HepG2 (cell line): Measurements from ENCODE around the gene NUFIP2. TPM values are rescaled to one million over a fixed set of nuclear protein-coding genes. Genes with fewer than 3 reads are reported as not detected.

Experiments
- CREB3 ChIP-seq: sonication (generic); formaldehyde crosslinking; IDR thresholded peaks from 2 replicates; pipeline ENCODE4 v1.5.0; 2020; ENCODE audit warnings: missing genetic modification reagents
- ETV6 ChIP-seq: sonication (generic); formaldehyde crosslinking; conservative IDR thresholded peaks from 2 replicates; pipeline ENCODE4 v1.4.0; 2020; ENCODE audit warnings: missing genetic modification reagents
- GTF3A ChIP-seq: sonication (generic); formaldehyde crosslinking; conservative IDR thresholded peaks from 2 replicates; pipeline ENCODE4 v1.4.0; 2020; ENCODE audit warnings: mild to moderate bottlenecking, missing genetic modification reagents
- HDAC1 ChIP-seq: sonication (generic); formaldehyde crosslinking; IDR thresholded peaks from 2 replicates; pipeline ENCODE4 v1.5.1; 2020; ENCODE audit warnings: mild to moderate bottlenecking, missing genetic modification reagents
- MEIS1 ChIP-seq: sonication (generic); formaldehyde crosslinking; IDR thresholded peaks from 2 replicates; pipeline ENCODE4 v1.9.0; 2021; ENCODE audit warnings: mild to moderate bottlenecking, missing genetic modification reagents, moderate library complexity, borderline replicate concordance
- MYPOP ChIP-seq: sonication (generic); formaldehyde crosslinking; IDR thresholded peaks from 2 replicates; pipeline ENCODE4 v1.8.1; 2023; ENCODE audit warnings: mild to moderate bottlenecking, moderate library complexity, missing genetic modification reagents
- PLRG1 ChIP-seq: fragments of 450-650 bp; conservative IDR thresholded peaks from 2 replicates; pipeline ENCODE4 v1.6.1; 2016
- SMAD1 ChIP-seq: sonication (generic); formaldehyde crosslinking; IDR thresholded peaks from 2 replicates; pipeline ENCODE4 v1.4.0; 2020; ENCODE audit warnings: missing genetic modification reagents, low read depth, mild to moderate bottlenecking, borderline replicate concordance
- SRF ChIP-seq: IDR thresholded peaks from 2 replicates; pipeline ENCODE4 v1.6.1; 2011; ENCODE audit warnings: mild to moderate bottlenecking, low read depth, low read length, moderate library complexity
- SRY ChIP-seq: sonication (generic); formaldehyde crosslinking; IDR thresholded peaks from 2 replicates; pipeline ENCODE4 v1.8.0; 2022; ENCODE audit warnings: mild to moderate bottlenecking, missing genetic modification reagents
- ZBED4 ChIP-seq: sonication (generic); formaldehyde crosslinking; IDR thresholded peaks from 2 replicates; pipeline ENCODE4 v1.4.0; 2020; ENCODE audit warnings: missing genetic modification reagents, borderline replicate concordance
- ZBTB10 ChIP-seq: sonication (generic); formaldehyde crosslinking; IDR thresholded peaks from 2 replicates; pipeline ENCODE4 v1.4.0; 2020; ENCODE audit warnings: missing genetic modification reagents, borderline replicate concordance
- ZNF296 ChIP-seq: sonication (generic); formaldehyde crosslinking; conservative IDR thresholded peaks from 2 replicates; pipeline ENCODE4 v1.5.0; 2020; ENCODE audit warnings: mild to moderate bottlenecking, missing genetic modification reagents
- ZNF34 ChIP-seq: sonication (generic); formaldehyde crosslinking; IDR thresholded peaks from 2 replicates; pipeline ENCODE4 v1.4.0; 2020; ENCODE audit warnings: mild to moderate bottlenecking, missing genetic modification reagents, borderline replicate concordance
- ZNF510 ChIP-seq: sonication (generic); formaldehyde crosslinking; IDR thresholded peaks from 2 replicates; pipeline ENCODE4 v1.4.0; 2020; ENCODE audit warnings: low read depth, mild to moderate bottlenecking, missing genetic modification reagents
- ZNF513 ChIP-seq: sonication (generic); formaldehyde crosslinking; conservative IDR thresholded peaks from 2 replicates; pipeline ENCODE4 v1.5.0; 2020; ENCODE audit warnings: missing genetic modification reagents
- ZNF670 ChIP-seq: sonication (generic); formaldehyde crosslinking; IDR thresholded peaks from 2 replicates; pipeline ENCODE4 v1.8.0; 2022; ENCODE audit warnings: mild to moderate bottlenecking, missing genetic modification reagents, borderline replicate concordance
- ZNF749 ChIP-seq: sonication (generic); formaldehyde crosslinking; IDR thresholded peaks from 2 replicates; pipeline ENCODE4 v1.8.0; 2022; ENCODE audit warnings: mild to moderate bottlenecking, missing genetic modification reagents, moderate library complexity, borderline replicate concordance
- polyA plus RNA-seq, 8 experiments: library from polyadenylated mRNA; depleted of rRNA in 3 of 8; stranded (reverse) in 7 of 8; unstranded in 1 of 8; fragments of >200 nt; fragmentation: Illumina TruSeq in 4 of 8; extraction: Trizol in 4 of 8; gene quantifications; 2 replicates each; pipeline versions ENCODE4 v1.2.1 to v1.2.3, GENCODE V29; 2011 to 2016; ENCODE audit warnings: low read depth in 4 of 8, missing spikeins in 1 of 8, mixed read lengths in 1 of 8; ENCODE audit not compliant: insufficient read depth in 1 of 8
- total RNA-seq, 5 experiments: library from RNA; depleted of rRNA; stranded (reverse); fragments of >200 nt; fragmentation: Illumina TruSeq; extraction: Trizol; gene quantifications; 2 replicates each; pipeline ENCODE4 v1.2.3, GENCODE V29; 2016; ENCODE audit warnings: low read depth in 1 of 5

The NUFIP2 gene
- total and polyA plus RNA-seq, 2 of the 13 experiments (the other 11 are each of a cell fraction or from before 2014, with no cell fraction given): 10.3 to 30.8 TPM

GRCh38 chr17:29293890-29294579 lies at the start of gene NUFIP2 (continued):
- TF ChIP-seq ZBTB10 (CRISPR knock-in tag): 0 out of 2 replicates have a peak, but pooled peaks have one; percentile 20
- TF ChIP-seq ZNF34 (CRISPR knock-in tag): no peak
- peak; percentile 37; the same call in 1 of the 2 replicates for TF ChIP-seq CREB3 (CRISPR knock-in tag)
- TF ChIP-seq ZNF749 (CRISPR knock-in tag): no peak
- TF ChIP-seq SRY (CRISPR knock-in tag): peak; percentile 89
- no peak for TF ChIP-seq ZNF296 (CRISPR knock-in tag)
- TF ChIP-seq ZNF513 (CRISPR knock-in tag): no peak
- TF ChIP-seq SRF: no peak
- TF ChIP-seq PLRG1: no peak
- TF ChIP-seq MYPOP (CRISPR knock-in tag): peak; percentile 58; the same call in 1 of the 2 replicates
- TF ChIP-seq ZNF670 (CRISPR knock-in tag): no peak; the same call in 1 of the 2 replicates
- peak; percentile 64 for TF ChIP-seq HDAC1 (CRISPR knock-in tag)
- peak; percentile 76; the same call in 1 of the 2 replicates for TF ChIP-seq ETV6
- 0 out of 2 replicates have a peak, but pooled peaks have one; percentile 71 for TF ChIP-seq ZNF510 (CRISPR knock-in tag)
- peak; percentile 91; the same call in 1 of the 2 replicates for TF ChIP-seq SMAD1 (CRISPR knock-in tag)
- TF ChIP-seq MEIS1 (CRISPR knock-in tag): 0 out of 2 replicates have a peak, but pooled peaks have one; percentile 69
- TF ChIP-seq GTF3A: no peak
- no peak for TF ChIP-seq ZBED4 (CRISPR knock-in tag)
